HUES6 (cell line): ENCODE measurements around the gene TP53.
"Not testable (repeated sequence)": the region's sequence is repeated elsewhere in the genome, so short reads cannot be mapped to it uniquely, and the experiment has no call there.

Experiments
- H3K27ac ChIP-seq: 2 replicates; pipeline ENCODE4 v1.7.0; 2013; ENCODE audit warnings: low read depth, mild to moderate bottlenecking, low read length, inconsistent platforms
- H3K27me3 ChIP-seq: 2 replicates; pipeline ENCODE4 v1.6.1; 2013; ENCODE audit warnings: low read length; ENCODE audit not compliant: control insufficient read depth, insufficient read depth
- H3K36me3 ChIP-seq: 2 replicates; pipeline ENCODE4 v1.6.1; 2013; ENCODE audit warnings: low read length; ENCODE audit not compliant: control insufficient read depth, insufficient read depth
- H3K4me1 ChIP-seq: 2 replicates; pipeline ENCODE4 v1.6.1; 2013; ENCODE audit warnings: low read length; ENCODE audit not compliant: control insufficient read depth, insufficient read depth
- H3K4me3 ChIP-seq: 2 replicates; pipeline ENCODE4 v1.5.1; 2013; ENCODE audit warnings: low read depth, low read length
- H3K9ac ChIP-seq: one replicate; pipeline ENCODE4 v1.6.1; 2013; ENCODE audit warnings: mild to moderate bottlenecking, low read length
- H3K9me3 ChIP-seq: 2 replicates; pipeline ENCODE4 v1.6.1; 2013; ENCODE audit warnings: low read depth, low read length; ENCODE audit not compliant: control insufficient read depth, insufficient read depth

The TP53 gene

DNA sequence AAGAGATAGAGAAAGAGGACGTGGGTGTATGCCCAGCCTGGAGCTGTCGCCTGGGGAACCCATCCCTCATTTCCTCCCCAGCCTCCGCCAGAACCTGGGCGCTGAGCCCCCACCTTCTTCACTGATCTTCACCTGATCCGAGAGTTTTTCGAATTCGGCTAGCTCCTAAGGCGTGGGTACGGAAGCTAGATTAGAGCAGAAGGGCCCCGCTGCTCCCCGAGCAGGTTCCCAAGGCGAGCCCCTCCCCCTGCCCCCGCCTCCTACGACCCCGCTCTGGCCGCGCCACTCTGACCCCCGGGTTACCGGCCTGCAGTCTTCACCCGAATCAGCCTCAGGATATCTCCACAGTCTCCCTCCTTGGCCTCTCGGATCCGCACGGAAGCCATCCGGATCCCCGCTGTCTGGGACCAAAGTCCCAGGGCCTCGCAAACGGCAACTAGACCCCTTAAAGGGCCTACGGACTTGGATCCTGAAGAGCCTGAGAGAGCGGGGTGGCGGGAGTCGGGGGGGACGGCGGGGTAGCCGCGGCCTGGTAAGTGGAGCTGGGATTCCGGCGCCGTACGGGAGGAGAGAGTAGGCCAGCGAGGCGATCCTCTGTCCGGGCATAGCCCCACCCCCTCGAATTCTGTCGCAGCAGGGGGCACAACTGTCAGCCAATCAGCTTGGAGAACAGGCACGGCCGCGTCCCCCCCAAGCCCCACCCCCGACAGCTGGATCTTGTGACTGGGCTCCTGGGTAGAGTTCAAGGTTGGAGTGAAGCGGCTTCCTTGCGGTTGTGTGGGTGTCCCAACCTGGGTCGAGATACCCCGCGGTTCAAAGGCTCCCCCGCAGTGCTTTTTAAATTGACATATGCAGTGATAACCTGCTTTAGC is 59.8 kb downstream of the TP53 start, which contains the start of gene SAT2:
Gene SAT2, minus strand, starts transcription at position 572 of the 872 bp plus-strand sequence. Its CDS starts 186 bp downstream, at position 386.
- Histone ChIP-seq H3K4me1 (no peaks in the 10 kb centered on the region), H3K9me3 (no peaks in the 10 kb centered on the region), H3K27me3 (no peaks in the 10 kb centered on the region), H3K4me3 (peak within 1 kb of the TSS; percentile 91), H3K36me3 (peaks cover 6% of the 10 kb centered on the region), H3K9ac (peak within 1 kb of the TSS; percentile 93), H3K27ac (peak within 1 kb of the TSS; percentile 87)

- H3K9ac ChIP-seq, result peak overlapping the region; percentile 93
- no peaks in the 10 kb centered on the region for H3K9me3 ChIP-seq
- peak overlapping the region; percentile 87 for H3K27ac ChIP-seq
- peak overlapping the region; percentile 91 for H3K4me3 ChIP-seq
- H3K4me1 ChIP-seq, result no peaks in the 10 kb centered on the region
- H3K27me3 ChIP-seq, result no peaks in the 10 kb centered on the region
- H3K36me3 ChIP-seq, result peaks cover 6% of the 10 kb centered on the region
Observed at GRCh38 chr17:7626956-7627249, 60.4 kb downstream of the TP53 start.

- H3K9ac ChIP-seq, result no peak overlapping the region
Observed at GRCh38 chr17:7626307-7626706, 61.0 kb downstream of the TP53 start.

GRCh38 chr17:7625749-7626148 is 61.5 kb downstream of the TP53 start:
- H3K36me3 ChIP-seq, H3K4me1 ChIP-seq, H3K27ac ChIP-seq, H3K27me3 ChIP-seq, H3K4me3 ChIP-seq, H3K9me3 ChIP-seq, H3K9ac ChIP-seq: not testable (repeated sequence)

More at GRCh38 chr17:7626307-7626706, 61.0 kb downstream of the TP53 start:
- H3K27me3 ChIP-seq, result no peaks in the 10 kb centered on the region
- peak overlapping the region; percentile 91 for H3K4me3 ChIP-seq
- no peaks in the 10 kb centered on the region for H3K9me3 ChIP-seq
- H3K4me1 ChIP-seq, result no peaks in the 10 kb centered on the region
- peaks cover 6% of the 10 kb centered on the region for H3K36me3 ChIP-seq
- H3K27ac ChIP-seq, result no peak overlapping the region

DNA sequence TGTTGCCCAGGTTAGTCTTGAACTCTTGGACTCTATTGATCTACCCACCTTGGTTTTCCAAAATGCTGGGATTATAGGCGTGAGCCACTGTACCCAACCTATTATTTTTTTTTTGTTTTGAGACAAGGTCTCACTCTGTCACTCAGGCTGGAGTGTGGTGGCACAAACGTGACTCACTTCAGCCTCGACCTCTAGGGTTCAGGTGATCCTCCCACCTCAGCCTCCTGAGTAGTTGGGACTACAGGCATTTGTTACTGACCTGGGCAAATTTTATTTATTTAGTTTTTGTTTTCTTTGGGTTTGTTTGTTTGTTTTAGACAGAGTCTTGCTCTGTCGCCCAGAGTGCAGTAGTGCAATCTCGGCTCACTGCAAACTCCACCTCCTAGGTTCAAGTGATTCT is 63.6 kb downstream of the TP53 start:
- Histone ChIP-seq H3K4me3 (no peak overlapping the region), H3K9ac (no peak overlapping the region), H3K9me3 (no peaks in the 10 kb centered on the region), H3K27ac (no peak overlapping the region), H3K4me1 (no peaks in the 10 kb centered on the region), H3K27me3 (no peaks in the 10 kb centered on the region), H3K36me3 (peaks cover 6% of the 10 kb centered on the region)

DNA sequence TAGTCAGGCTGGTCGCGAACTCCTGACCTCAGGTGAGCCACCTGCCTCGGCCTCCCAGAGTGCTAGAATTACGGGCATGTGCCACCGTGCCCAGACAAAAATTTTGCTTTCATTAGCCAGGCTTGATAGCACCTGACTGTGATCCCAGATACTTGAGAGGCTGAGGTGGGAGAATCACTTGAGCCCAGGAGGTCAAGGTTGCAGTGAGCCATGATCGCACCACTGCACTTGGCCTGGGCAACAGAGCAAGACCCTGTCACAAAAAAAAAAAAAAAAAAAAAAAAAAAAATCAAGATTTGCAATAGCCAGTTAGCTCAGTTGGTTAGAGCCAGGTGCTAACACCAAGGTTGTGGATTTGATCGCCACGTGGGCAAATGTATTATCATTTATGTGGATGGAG is 66.5 kb downstream of the TP53 start:
- Histone ChIP-seq H3K9ac (no peak overlapping the region), H3K36me3 (peaks cover under 1% of the 10 kb centered on the region; the same call in 1 of the 2 replicates), H3K27me3 (no peaks in the 10 kb centered on the region), H3K27ac (no peak overlapping the region), H3K4me1 (no peaks in the 10 kb centered on the region), H3K4me3 (no peak overlapping the region), H3K9me3 (no peaks in the 10 kb centered on the region)

DNA sequence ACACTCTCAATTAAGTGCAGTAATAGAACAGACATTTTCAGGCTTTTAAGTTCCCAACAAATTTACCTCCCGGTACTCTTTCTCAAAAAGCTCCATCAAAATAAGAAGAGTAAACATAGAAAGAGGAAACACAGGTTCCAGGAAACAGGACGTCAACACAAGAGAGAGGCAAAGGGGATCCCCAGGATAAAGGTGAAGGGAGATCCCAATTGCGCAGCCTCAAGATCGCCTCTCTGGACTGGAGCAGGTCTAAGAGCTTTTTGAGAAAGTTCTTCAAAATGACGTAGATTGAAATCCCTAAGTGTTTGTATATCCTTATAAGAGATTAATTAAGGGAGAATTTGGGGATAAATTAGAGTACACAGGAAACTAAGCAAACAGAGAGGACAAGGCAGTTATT is 68.7 kb downstream of the TP53 start:
- Histone ChIP-seq H3K4me1 (peaks cover under 1% of the 10 kb centered on the region), H3K4me3 (no peak overlapping the region), H3K9me3 (no peaks in the 10 kb centered on the region), H3K36me3 (no peaks in the 10 kb centered on the region), H3K9ac (no peak overlapping the region), H3K27ac (no peak overlapping the region), H3K27me3 (no peaks in the 10 kb centered on the region)
